GM10248 (cell line): ENCODE results near the gene KRT13.
A peak's percentile ranks its signal among the peaks of the same experiment; 100 is the strongest.

ENCODE experiments used
- CTCF ChIA-PET: fragments of 300-600 bp; sonication (Branson Sonifier 250); formaldehyde crosslinking; extraction: SDS; loops from one replicate; lab custom pipeline; 2021; ENCODE audit warnings: antibody characterized with exemption; lab: Yijun Ruan, JAX
- POLR2A ChIA-PET: fragments of 350-650 bp; sonication (Branson Sonifier 250); formaldehyde crosslinking; extraction: SDS; loops from one replicate; lab custom pipeline; 2020; ENCODE audit warnings: antibody characterized with exemption; lab: Yijun Ruan, JAX
- DNase-seq: peaks from one replicate; pipeline ENCODE4 v3.0.0; 2012; ENCODE audit errors: extremely low spot score
- CTCF ChIP-seq: IDR thresholded peaks from 2 replicates; pipeline ENCODE4 v1.5.1; 2012; ENCODE audit warnings: mild to moderate bottlenecking, low read depth; ENCODE audit errors: extremely low read depth, missing control alignments, control extremely low read depth

KRT13 gene

GRCh38 chr17:41500131-41500911, 5.1 kb downstream of the KRT13 start:
- ChIA-PET CTCF (no interaction called here), POLR2A (no interaction called here)
- no peak for DNase-seq
- no peak for TF ChIP-seq CTCF

GRCh38 chr17:41499714-41500113, 5.7 kb downstream of the KRT13 start:
- POLR2A ChIA-PET: no interaction called here
- DNase-seq: no peak
- TF ChIP-seq CTCF: no peak
- CTCF ChIA-PET: no interaction called here

- CTCF ChIA-PET: interaction anchor here (1.5 kb wide), 1 partner anchor 11 kb away, joined by 5 read pairs; no protein-coding TSS in a partner anchor
- TF ChIP-seq CTCF: no peak
Measured at GRCh38 chr17:41498276-41498675, 7.1 kb downstream of the KRT13 start.

GRCh38 chr17:41496803-41497484, 8.5 kb downstream of the KRT13 start:
- TF ChIP-seq CTCF: no peak
- DNase-seq: peak; percentile 67
- CTCF ChIA-PET: interaction anchor here (1.5 kb wide), 1 partner anchor 10 kb away, joined by 5 read pairs; no protein-coding TSS in a partner anchor
- POLR2A ChIA-PET: no interaction called here

More at GRCh38 chr17:41498276-41498675, 7.1 kb downstream of the KRT13 start:
- POLR2A ChIA-PET: no interaction called here
- no peak for DNase-seq

- TF ChIP-seq CTCF: no peak
- ChIA-PET CTCF (interaction anchor here (1.3 to 1.4 kb wide), 2 partner anchors 54 to 586 kb away, joined by 3 read pairs; no protein-coding TSS in a partner anchor), POLR2A (no interaction called here)
- no peak for DNase-seq
Measured at GRCh38 chr17:41494524-41494923, 10.9 kb downstream of the KRT13 start.

- DNase-seq: no peak
- no peak for TF ChIP-seq CTCF
- CTCF ChIA-PET: interaction anchor here (1.0 to 1.1 kb wide), 2 partner anchors 10 to 170 kb away, joined by 4 to 5 read pairs; no protein-coding TSS in a partner anchor
- POLR2A ChIA-PET: no interaction called here
Measured at GRCh38 chr17:41492771-41493170, 12.6 kb downstream of the KRT13 start.
